Esophagus muscularis mucosa (tissue), 4 donors: ENCODE measurements around the gene STX8.

Experiments used
- EP300 ChIP-seq: sonication (generic); formaldehyde crosslinking; IDR thresholded peaks from one replicate; pipeline ENCODE4 v1.6.1; 2017; ENCODE audit warnings: antibody characterized with exemption
- POLR2A ChIP-seq: fragments of 450-650 bp; IDR thresholded peaks from one replicate; pipeline ENCODE4 v1.6.1; 2017; ENCODE audit warnings: antibody characterized with exemption, moderate library complexity, mild to moderate bottlenecking, low read depth
- POLR2AphosphoS5 ChIP-seq, 2 donors: sonication (generic); formaldehyde crosslinking; IDR thresholded peaks; one replicate each; pipeline ENCODE4 v1.6.1; 2017; ENCODE audit warnings: antibody characterized with exemption in 2 of 2
- TF ChIP-seq, protein P1 (sequence below), 3 experiments: fragments of 200-600 bp in 2 of 3; fragments of 450-650 bp in 1 of 3; sonication (generic) in 2 of 3; IDR thresholded peaks; one replicate each; pipeline ENCODE4 v1.5.1; 2017 to 2019; ENCODE audit warnings: antibody characterized with exemption in 3 of 3, mild to moderate bottlenecking in 2 of 3, moderate library complexity in 1 of 3

DNA sequence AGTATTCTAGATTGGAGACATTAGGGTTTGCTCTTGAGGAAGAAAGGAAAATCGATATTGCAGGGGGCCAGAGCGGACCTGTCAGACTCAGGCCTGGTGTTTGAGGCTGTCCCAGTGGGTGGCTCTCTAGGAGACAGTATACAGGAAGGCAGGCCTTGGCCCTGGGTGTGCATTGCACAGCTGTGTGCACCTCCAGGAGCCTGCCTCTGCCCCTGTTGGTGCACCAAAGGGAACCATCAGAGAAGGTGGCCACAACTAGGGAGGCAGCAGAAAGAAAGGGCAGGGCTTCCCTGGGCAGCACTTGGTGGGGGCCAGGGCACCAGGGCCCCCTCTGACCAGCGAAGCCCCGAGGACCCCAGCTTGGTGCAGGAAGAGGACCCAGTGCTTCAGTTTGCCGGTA is 366.3 kb downstream of the STX8 start:
- TF ChIP-seq POLR2A, result no peak
- TF ChIP-seq, protein P1, sequence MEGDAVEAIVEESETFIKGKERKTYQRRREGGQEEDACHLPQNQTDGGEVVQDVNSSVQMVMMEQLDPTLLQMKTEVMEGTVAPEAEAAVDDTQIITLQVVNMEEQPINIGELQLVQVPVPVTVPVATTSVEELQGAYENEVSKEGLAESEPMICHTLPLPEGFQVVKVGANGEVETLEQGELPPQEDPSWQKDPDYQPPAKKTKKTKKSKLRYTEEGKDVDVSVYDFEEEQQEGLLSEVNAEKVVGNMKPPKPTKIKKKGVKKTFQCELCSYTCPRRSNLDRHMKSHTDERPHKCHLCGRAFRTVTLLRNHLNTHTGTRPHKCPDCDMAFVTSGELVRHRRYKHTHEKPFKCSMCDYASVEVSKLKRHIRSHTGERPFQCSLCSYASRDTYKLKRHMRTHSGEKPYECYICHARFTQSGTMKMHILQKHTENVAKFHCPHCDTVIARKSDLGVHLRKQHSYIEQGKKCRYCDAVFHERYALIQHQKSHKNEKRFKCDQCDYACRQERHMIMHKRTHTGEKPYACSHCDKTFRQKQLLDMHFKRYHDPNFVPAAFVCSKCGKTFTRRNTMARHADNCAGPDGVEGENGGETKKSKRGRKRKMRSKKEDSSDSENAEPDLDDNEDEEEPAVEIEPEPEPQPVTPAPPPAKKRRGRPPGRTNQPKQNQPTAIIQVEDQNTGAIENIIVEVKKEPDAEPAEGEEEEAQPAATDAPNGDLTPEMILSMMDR (IDR thresholded peaks at IDR 0.05), result no peak
- TF ChIP-seq EP300, result no peak
- TF ChIP-seq POLR2AphosphoS5 (IDR thresholded peaks at IDR 0.05), result no peak
